Gastroesophageal sphincter (tissue), 4 donors: ENCODE measurements around the gene DMBT1. TPM values are rescaled to one million over a fixed set of nuclear protein-coding genes. Genes with fewer than 3 reads are reported as not detected.

ENCODE experiments used
- ATAC-seq: fragments of 150-250 bp; one replicate; pipeline ENCODE4 v1.9.1; 2016; ENCODE audit warnings: mild to moderate bottlenecking, moderate library complexity
- H3K27ac ChIP-seq, 4 donors: fragments of 200-600 bp; sonication (generic) in 3 of 4; 1 replicate in 3 of 4; 2 replicates in 1 of 4; pipeline ENCODE4 v1.5.1; 2016 to 2019
- H3K27me3 ChIP-seq: fragments of 200-600 bp; sonication (generic); one replicate; pipeline ENCODE4 v1.5.1; 2019
- H3K36me3 ChIP-seq, 2 donors: fragments of 200-600 bp; sonication (generic); one replicate each; pipeline ENCODE4 v1.5.1; 2019; ENCODE audit warnings: control low read depth in 1 of 2
- H3K4me1 ChIP-seq, 3 donors: fragments of 200-600 bp; sonication (generic); 1 replicate in 2 of 3; 2 replicates in 1 of 3; pipeline ENCODE4 v1.5.1; 2016 to 2019; ENCODE audit warnings: control low read depth in 2 of 3
- H3K4me3 ChIP-seq, 2 donors: fragments of 200-600 bp; sonication (generic); one replicate each; pipeline ENCODE4 v1.5.1; 2019; ENCODE audit warnings: mild to moderate bottlenecking in 1 of 2, moderate library complexity in 1 of 2
- H3K9me3 ChIP-seq, 3 donors: fragments of 200-600 bp; sonication (generic); one replicate each; pipeline ENCODE4 v1.5.1; 2017 to 2019; ENCODE audit warnings: control low read depth in 2 of 3
- CTCF ChIP-seq, 4 experiments: fragments of 200-600 bp in 2 of 4; fragments of 450-650 bp in 2 of 4; sonication (generic) in 1 of 4; IDR thresholded peaks; one replicate each; pipeline ENCODE4 v1.5.1; 2017 to 2019; ENCODE audit warnings: antibody characterized with exemption in 4 of 4, mild to moderate bottlenecking in 2 of 4, moderate library complexity in 2 of 4
- EP300 ChIP-seq: sonication (generic); formaldehyde crosslinking; IDR thresholded peaks from one replicate; pipeline ENCODE4 v1.6.1; 2017; ENCODE audit warnings: antibody characterized with exemption, mild to moderate bottlenecking
- POLR2A ChIP-seq, 2 donors: fragments of 450-650 bp; IDR thresholded peaks; one replicate each; pipeline ENCODE4 v1.6.1; 2017; ENCODE audit warnings: antibody characterized with exemption in 2 of 2, mild to moderate bottlenecking in 2 of 2, moderate library complexity in 1 of 2
- POLR2AphosphoS5 ChIP-seq: sonication (generic); formaldehyde crosslinking; IDR thresholded peaks from one replicate; pipeline ENCODE4 v1.6.1; 2017; ENCODE audit warnings: antibody characterized with exemption
- WGBS, 2 donors: methylation state at CpG; one replicate each; pipeline ENCODE4 v1.1.5; 2018; ENCODE audit warnings: low coverage in 1 of 2; 5-methylcytosine and 5-hydroxymethylcytosine counted together
- total RNA-seq, 4 donors: library from RNA; depleted of rRNA; stranded (reverse); fragments of >200 nt; gene quantifications; one replicate each; pipeline ENCODE4 v1.1.0, GENCODE V29; 2016

DMBT1 gene
- total RNA-seq, 4 donors from 2014 or later, result 0.08 to 2.8 TPM; not detected in 2

- no peak for ATAC-seq
- TF ChIP-seq CTCF (IDR thresholded peaks at IDR 0.05) (no peak), EP300 (no peak), POLR2AphosphoS5 (no peak), POLR2A (IDR thresholded peaks at IDR 0.05) (no peak)
- H3K4me1 ChIP-seq, result no peaks in the 10 kb centered on the region
- H3K36me3 ChIP-seq, result no peaks in the 10 kb centered on the region
- H3K4me3 ChIP-seq, result no peak overlapping the region
- no peaks in the 10 kb centered on the region for H3K9me3 ChIP-seq
- no peak overlapping the region for H3K27ac ChIP-seq
- WGBS, 2 donors, result 100% methylated on average over 3 of the region's 3 CpGs; no CpG with 5 or more reads in 1 of the 2 donors
- no peaks in the 10 kb centered on the region for H3K27me3 ChIP-seq
Observed at GRCh38 chr10:122524811-122525210, 35.7 kb upstream of the DMBT1 start.

GRCh38 chr10:122525788-122526187 is 34.8 kb upstream of the DMBT1 start:
- Histone ChIP-seq H3K4me1 (no peaks in the 10 kb centered on the region), H3K4me3 (no peak overlapping the region), H3K27ac (no peak overlapping the region), H3K36me3 (no peaks in the 10 kb centered on the region), H3K9me3 (no peaks in the 10 kb centered on the region), H3K27me3 (no peaks in the 10 kb centered on the region)
- WGBS, 2 donors, result 39 to 61% methylated on average over 6 of the region's 6 CpGs
- ATAC-seq, result no peak
- TF ChIP-seq POLR2AphosphoS5 (no peak), CTCF (IDR thresholded peaks at IDR 0.05) (peak in 2 of 4 experiments; percentile 7 to 31)

GRCh38 chr10:122526892-122527291 is 33.7 kb upstream of the DMBT1 start:
- H3K4me3 ChIP-seq, result no peak overlapping the region
- H3K4me1 ChIP-seq, result no peaks in the 10 kb centered on the region
- peaks cover 2% of the 10 kb centered on the region for H3K27me3 ChIP-seq
- 74 to 100% methylated on average over 1 to 3 of the region's 5 CpGs for WGBS, 2 donors
- TF ChIP-seq POLR2AphosphoS5 (no peak), POLR2A (IDR thresholded peaks at IDR 0.05) (no peak), EP300 (no peak), CTCF (IDR thresholded peaks at IDR 0.05) (no peak)
- ATAC-seq, result no peak
- no peaks in the 10 kb centered on the region for H3K9me3 ChIP-seq
- no peaks in the 10 kb centered on the region for H3K36me3 ChIP-seq
- H3K27ac ChIP-seq, result no peak overlapping the region

DNA sequence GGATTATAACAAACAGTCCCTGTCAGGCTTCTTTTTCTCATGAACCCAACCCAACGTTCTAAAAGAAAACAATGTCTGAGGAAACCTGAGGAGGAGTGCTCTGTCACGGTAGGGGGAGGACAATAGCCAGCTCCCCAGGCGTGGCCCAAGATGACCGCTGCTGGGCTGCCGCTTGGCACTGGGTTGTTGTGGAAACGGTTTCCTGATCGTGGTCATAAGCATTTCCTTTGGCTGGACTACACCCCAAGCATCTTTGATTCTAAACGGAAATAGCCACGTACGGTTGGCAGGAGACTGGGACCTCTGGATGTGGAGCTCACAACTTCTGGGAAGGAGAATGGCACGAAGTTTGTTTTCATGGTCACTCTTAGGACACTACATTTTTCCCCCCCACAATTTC is 30.4 kb upstream of the DMBT1 start:
- 86 to 97% methylated on average over 2 to 4 of the region's 11 CpGs for WGBS, 2 donors
- TF ChIP-seq POLR2A (IDR thresholded peaks at IDR 0.05) (no peak), POLR2AphosphoS5 (peak; percentile 5), CTCF (IDR thresholded peaks at IDR 0.05) (no peak), EP300 (no peak)
- H3K27ac ChIP-seq, result no peak overlapping the region

GRCh38 chr10:122531261-122531660 is 29.3 kb upstream of the DMBT1 start:
- Histone ChIP-seq H3K4me1 (no peaks in the 10 kb centered on the region), H3K4me3 (no peak overlapping the region), H3K27me3 (peaks cover 6% of the 10 kb centered on the region), H3K9me3 (no peaks in the 10 kb centered on the region), H3K27ac (no peak overlapping the region), H3K36me3 (no peaks in the 10 kb centered on the region)
- WGBS, 2 donors, result 87 to 93% methylated on average over 3 to 4 of the region's 5 CpGs
- ATAC-seq, result no peak
- no peak for TF ChIP-seq CTCF (IDR thresholded peaks at IDR 0.05)
- no peak for TF ChIP-seq POLR2AphosphoS5
- TF ChIP-seq POLR2A (IDR thresholded peaks at IDR 0.05), result no peak
- TF ChIP-seq EP300, result no peak

More for the DNA sequence above, 30.4 kb upstream of the DMBT1 start:
- no peak overlapping the region for H3K4me3 ChIP-seq
- H3K36me3 ChIP-seq, result no peaks in the 10 kb centered on the region
- no peaks in the 10 kb centered on the region for H3K9me3 ChIP-seq
- H3K4me1 ChIP-seq, result no peaks in the 10 kb centered on the region
- peaks cover 6% of the 10 kb centered on the region for H3K27me3 ChIP-seq
- ATAC-seq, result peak; percentile 76
